Body of pancreas (tissue), 4 donors: ENCODE results near the gene GNG11.
"Not testable (repeated sequence)": the region's sequence is repeated elsewhere in the genome, so short reads cannot be mapped to it uniquely, and the experiment has no call there.

Source experiments
- CTCF ChIP-seq, 7 experiments: fragments of 450-650 bp in 4 of 7; fragments of 200-600 bp in 3 of 7; sonication (generic) in 3 of 7; IDR thresholded peaks; one replicate each; pipeline ENCODE4 v1.5.1; 2016 to 2019; ENCODE audit warnings: antibody characterized with exemption in 7 of 7
- POLR2A ChIP-seq, 3 donors: fragments of 450-650 bp; IDR thresholded peaks; one replicate each; pipeline ENCODE4 v1.6.1; 2016; ENCODE audit warnings: antibody characterized with exemption in 3 of 3, mild to moderate bottlenecking in 2 of 3

DNA sequence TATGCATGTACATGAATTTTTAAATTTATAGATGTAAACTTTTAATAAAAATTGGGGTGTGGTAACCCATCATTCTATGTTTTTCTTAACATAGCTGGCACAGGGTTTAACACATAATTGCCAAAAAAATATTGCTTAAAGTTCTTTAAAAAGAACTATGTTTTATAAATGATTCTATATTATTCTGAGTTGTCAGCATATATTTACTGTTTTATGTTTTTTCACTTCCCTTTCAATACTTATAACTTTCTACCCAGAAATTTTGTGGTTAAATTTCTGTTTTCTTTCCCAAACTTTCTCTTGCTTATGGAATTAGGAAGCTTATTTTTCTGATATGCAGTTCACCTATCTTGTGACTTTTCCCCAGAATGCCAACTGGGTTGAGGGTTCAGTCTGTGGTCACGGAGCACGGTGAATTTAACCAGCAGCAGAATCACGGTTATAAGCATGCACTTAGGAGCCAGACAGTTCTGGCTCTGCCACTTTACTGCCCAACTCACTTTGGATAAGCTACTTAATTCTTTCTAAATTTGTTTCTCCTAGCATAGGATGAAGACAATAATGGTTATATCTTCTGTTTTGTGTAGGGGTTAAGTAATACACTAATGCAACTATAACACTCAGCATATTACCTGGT, 6.2 kb upstream of the GNG11 start:
- not testable (repeated sequence) for TF ChIP-seq CTCF, POLR2A (IDR thresholded peaks at IDR 0.05)
